ENCODE results near the gene CNTNAP2. TPM values are rescaled to one million over a fixed set of nuclear protein-coding genes. Genes with fewer than 3 reads are reported as not detected.

Gene CNTNAP2
- total and polyA plus RNA-seq, 9 of the 15 experiments (the other 6 are each of a cell fraction or from before 2014, with no cell fraction given), result 0.04 to 0.62 (median 0.09) TPM; not detected in 4

DNA sequence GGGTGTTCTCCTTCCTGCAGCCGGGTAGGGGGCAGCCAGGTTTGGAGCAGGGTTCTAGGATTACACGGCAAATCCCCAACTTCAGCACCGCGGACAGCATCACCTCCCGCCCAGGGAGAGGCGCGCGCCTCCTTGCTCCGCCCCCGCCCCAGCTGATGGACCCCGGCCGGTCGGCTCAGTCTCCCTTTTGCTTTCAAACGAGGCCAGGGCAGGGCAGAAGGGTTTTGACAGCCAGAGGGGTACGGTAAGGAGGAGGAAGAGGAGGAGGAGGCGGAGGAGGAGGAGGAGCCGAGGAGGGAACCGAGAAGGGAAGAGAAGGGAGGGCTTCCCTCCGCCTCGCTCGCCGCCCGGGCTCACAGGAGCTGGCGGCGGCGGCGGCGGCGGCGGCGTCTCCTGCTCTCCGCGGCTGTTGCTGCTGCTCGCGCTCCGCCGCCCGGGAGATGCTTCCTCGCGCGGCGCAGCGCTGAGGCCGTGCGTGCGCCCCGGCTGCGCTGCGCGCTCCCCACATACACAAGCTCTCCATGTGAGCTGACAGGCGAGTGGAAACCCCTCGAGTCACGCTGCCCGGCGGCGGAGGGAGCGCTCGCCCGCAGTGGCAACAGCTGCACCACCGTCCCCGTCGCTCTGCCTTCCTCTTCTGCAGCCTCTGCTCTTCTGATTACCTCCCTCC, 615 bp upstream of the CNTNAP2 start:
- CTCF ChIA-PET (ENCODE audit: low intra/inter-chr PET ratio), result interaction anchor here (0.6 kb wide), 1 partner anchor 331 kb away, joined by 3 read pairs; no protein-coding TSS in a partner anchor
- WGBS (ENCODE audit: insufficient coverage, low coverage, missing lambda C conversion rate), result 8% methylated on average over 30 of the region's 62 CpGs
- POLR2A ChIA-PET, result no interaction called here
- DNase-seq (ENCODE audit: extremely low read depth in 1 of 4, low spot score in 3 of 4), result peak; percentile 79 to 84 (median 84)
- H4K20me1 ChIP-seq (replicated peaks; ENCODE audit: control insufficient read depth, insufficient read depth, low read length), result peaks cover 2% of the 10 kb centered on the region; the same call in 1 of the 2 replicates
- peak; percentile 100 for ATAC-seq
- H3K27ac ChIP-seq (ENCODE audit: extremely low read depth, low read depth, low read length), result no peak overlapping the region
- peaks cover 0 to 15% of the 10 kb centered on the region in 2 experiments; a peak in 3 of 5 replicates for H3K4me1 ChIP-seq (replicated peaks in 1 of 2; ENCODE audit: control insufficient read depth in 2 of 2, insufficient read depth in 2 of 2, low read length in 2 of 2)
- H3K36me3 ChIP-seq (ENCODE audit: control insufficient read depth, insufficient read depth, low read length), result no peaks in the 10 kb centered on the region
- intact Hi-C loops (cut with micrococcal nuclease) (no loop called here), in situ Hi-C loops (cut with MboI) (no loop called here)
- H3K4me2 ChIP-seq (ENCODE audit: insufficient read depth, low read length), result peak overlapping the region; percentile 28
- peaks cover 0 to 10% of the 10 kb centered on the region in 2 experiments; a peak in 3 of 5 replicates for H3K27me3 ChIP-seq (ENCODE audit: control insufficient read depth in 2 of 2, insufficient read depth in 2 of 2, low read length in 2 of 2)
- no peak overlapping the region for H2AFZ ChIP-seq (ENCODE audit: low read depth, low read length)
- BruUV-seq (replicated peaks), result no TSS peak
- no peaks in the 10 kb centered on the region for H3K79me2 ChIP-seq (ENCODE audit: control insufficient read depth, insufficient read depth, low read length)
- peak overlapping the region; percentile 18; the same call in 1 of the 2 replicates for H3K4me3 ChIP-seq
- FAIRE-seq, result peak; percentile 60
- peak overlapping the region in 1 of 2 experiments; percentile 24; a peak in 1 of 4 replicates for H3K9ac ChIP-seq (ENCODE audit: insufficient read depth in 1 of 2, low read depth in 2 of 2, low read length in 2 of 2)
- H3K9me3 ChIP-seq (replicated peaks; ENCODE audit: control insufficient read depth, insufficient read depth, low read depth, low read length), result no peaks in the 10 kb centered on the region
- H3K9me1 ChIP-seq (ENCODE audit: control insufficient read depth, insufficient read depth, low read length), result no peaks in the 10 kb centered on the region
- peak in 1 of 2 experiments; percentile 77; a peak in 1 of 4 replicates for TF ChIP-seq TEAD1 (CRISPR knock-in tag; IDR thresholded peaks at IDR 0.05)
- no peak for TF ChIP-seq SAFB2 (IDR thresholded peaks at IDR 0.05; ENCODE audit: borderline replicate concordance, low read depth, low read length, severe bottlenecking)
- TF ChIP-seq SNIP1 (IDR thresholded peaks at IDR 0.05; ENCODE audit: low read depth), result no peak
- TF ChIP-seq CCNT2 (IDR thresholded peaks at IDR 0.05; ENCODE audit: borderline replicate concordance, extremely low read depth, insufficient read length, low read depth, low read length), result peak; percentile 11
- TF ChIP-seq GABPB1 (CRISPR knock-in tag; IDR thresholded peaks at IDR 0.05), result peak; percentile 60
- no peak for TF ChIP-seq SREBF2 (CRISPR knock-in tag; IDR thresholded peaks at IDR 0.05)
- TF ChIP-seq TOE1 (IDR thresholded peaks at IDR 0.05; ENCODE audit: borderline replicate concordance), result 0 out of 2 replicates have a peak, but pooled peaks have one; percentile 22
- TF ChIP-seq TOE1 (CRISPR knock-in tag; IDR thresholded peaks at IDR 0.05; ENCODE audit: borderline replicate concordance, low read depth), result no peak
- TF ChIP-seq ZNF140 (CRISPR knock-in tag; IDR thresholded peaks at IDR 0.05), result no peak
- peak in 1 of 2 experiments; percentile 9; a peak in 1 of 4 replicates for TF ChIP-seq RAD21 (CRISPR knock-in tag; conservative IDR thresholded peaks at IDR 0.05 in 1 of 2, IDR thresholded peaks at IDR 0.05 in 1 of 2)
- TF ChIP-seq, protein P1, sequence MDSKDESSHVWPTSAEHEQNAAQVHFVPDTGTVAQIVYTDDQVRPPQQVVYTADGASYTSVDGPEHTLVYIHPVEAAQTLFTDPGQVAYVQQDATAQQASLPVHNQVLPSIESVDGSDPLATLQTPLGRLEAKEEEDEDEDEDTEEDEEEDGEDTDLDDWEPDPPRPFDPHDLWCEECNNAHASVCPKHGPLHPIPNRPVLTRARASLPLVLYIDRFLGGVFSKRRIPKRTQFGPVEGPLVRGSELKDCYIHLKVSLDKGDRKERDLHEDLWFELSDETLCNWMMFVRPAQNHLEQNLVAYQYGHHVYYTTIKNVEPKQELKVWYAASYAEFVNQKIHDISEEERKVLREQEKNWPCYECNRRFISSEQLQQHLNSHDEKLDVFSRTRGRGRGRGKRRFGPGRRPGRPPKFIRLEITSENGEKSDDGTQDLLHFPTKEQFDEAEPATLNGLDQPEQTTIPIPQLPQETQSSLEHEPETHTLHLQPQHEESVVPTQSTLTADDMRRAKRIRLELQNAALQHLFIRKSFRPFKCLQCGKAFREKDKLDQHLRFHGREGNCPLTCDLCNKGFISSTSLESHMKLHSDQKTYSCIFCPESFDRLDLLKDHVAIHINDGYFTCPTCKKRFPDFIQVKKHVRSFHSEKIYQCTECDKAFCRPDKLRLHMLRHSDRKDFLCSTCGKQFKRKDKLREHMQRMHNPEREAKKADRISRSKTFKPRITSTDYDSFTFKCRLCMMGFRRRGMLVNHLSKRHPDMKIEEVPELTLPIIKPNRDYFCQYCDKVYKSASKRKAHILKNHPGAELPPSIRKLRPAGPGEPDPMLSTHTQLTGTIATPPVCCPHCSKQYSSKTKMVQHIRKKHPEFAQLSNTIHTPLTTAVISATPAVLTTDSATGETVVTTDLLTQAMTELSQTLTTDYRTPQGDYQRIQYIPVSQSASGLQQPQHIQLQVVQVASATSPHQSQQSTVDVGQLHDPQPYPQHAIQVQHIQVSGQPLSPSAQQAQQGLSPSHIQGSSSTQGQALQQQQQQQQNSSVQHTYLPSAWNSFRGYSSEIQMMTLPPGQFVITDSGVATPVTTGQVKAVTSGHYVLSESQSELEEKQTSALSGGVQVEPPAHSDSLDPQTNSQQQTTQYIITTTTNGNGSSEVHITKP (IDR thresholded peaks at IDR 0.05; ENCODE audit: partially characterized antibody), result peak; percentile 23
- TF ChIP-seq, protein P2, sequence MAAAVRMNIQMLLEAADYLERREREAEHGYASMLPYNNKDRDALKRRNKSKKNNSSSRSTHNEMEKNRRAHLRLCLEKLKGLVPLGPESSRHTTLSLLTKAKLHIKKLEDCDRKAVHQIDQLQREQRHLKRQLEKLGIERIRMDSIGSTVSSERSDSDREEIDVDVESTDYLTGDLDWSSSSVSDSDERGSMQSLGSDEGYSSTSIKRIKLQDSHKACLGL (CRISPR knock-in tag; IDR thresholded peaks at IDR 0.05; ENCODE audit: borderline replicate concordance, poor library complexity, severe bottlenecking), result no peak
- 0 out of 2 replicates have a peak, but pooled peaks have one; percentile 22 for TF ChIP-seq KAT7 (CRISPR knock-in tag; IDR thresholded peaks at IDR 0.05; ENCODE audit: borderline replicate concordance)
- no peak for TF ChIP-seq HCFC1 (IDR thresholded peaks at IDR 0.05; ENCODE audit: low read depth, low read length)
- TF ChIP-seq, protein P3, sequence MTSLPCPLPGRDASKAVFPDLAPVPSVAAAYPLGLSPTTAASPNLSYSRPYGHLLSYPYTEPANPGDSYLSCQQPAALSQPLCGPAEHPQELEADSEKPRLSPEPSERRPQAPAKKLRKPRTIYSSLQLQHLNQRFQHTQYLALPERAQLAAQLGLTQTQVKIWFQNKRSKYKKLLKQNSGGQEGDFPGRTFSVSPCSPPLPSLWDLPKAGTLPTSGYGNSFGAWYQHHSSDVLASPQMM (CRISPR knock-in tag; IDR thresholded peaks at IDR 0.05), result no peak
- no peak for TF ChIP-seq THRAP3 (IDR thresholded peaks at IDR 0.05; ENCODE audit: borderline replicate concordance)
